Lung (tissue), 12 donors: ENCODE measurements around the gene PPARGC1A. TPM values are rescaled to one million over a fixed set of nuclear protein-coding genes. Genes with fewer than 3 reads are reported as not detected.

Source experiments
- ATAC-seq: fragments of 200-7000 bp; cut with Tn5 transposase; one replicate; pipeline ENCODE4 v1.9.1; 2020; ENCODE audit warnings: moderate number of reproducible peaks; ENCODE audit not compliant: insufficient read depth, low FRiP score
- DNase-seq, 3 donors: peaks; one replicate each; pipeline ENCODE4 v3.0.0-alpha.2; 2013 to 2017
- H3K27ac ChIP-seq, 2 donors: one replicate each; pipeline ENCODE4 v1.5.1; 2013; ENCODE audit warnings: mild to moderate bottlenecking in 2 of 2, moderate library complexity in 2 of 2, control low read depth in 1 of 2, inconsistent platforms in 1 of 2, low read depth in 1 of 2, low read length in 1 of 2
- H3K27me3 ChIP-seq, 3 donors: one replicate each; pipeline ENCODE4 v1.5.1; 2013; ENCODE audit warnings: low read length in 2 of 3; ENCODE audit not compliant: control insufficient read depth in 3 of 3, insufficient read depth in 3 of 3
- H3K36me3 ChIP-seq, 4 donors: one replicate each; pipeline ENCODE4 v1.5.1; 2013; ENCODE audit warnings: low read length in 4 of 4, mild to moderate bottlenecking in 1 of 4, moderate library complexity in 1 of 4; ENCODE audit not compliant: control insufficient read depth in 4 of 4, insufficient read depth in 4 of 4
- H3K4me1 ChIP-seq, 5 donors: one replicate each; pipeline ENCODE4 v1.5.1; 2013; ENCODE audit warnings: low read length in 5 of 5, mild to moderate bottlenecking in 2 of 5, moderate library complexity in 1 of 5; ENCODE audit not compliant: control insufficient read depth in 5 of 5, insufficient read depth in 5 of 5
- H3K4me3 ChIP-seq: one replicate; pipeline ENCODE4 v1.5.1; 2013; ENCODE audit warnings: mild to moderate bottlenecking, control low read depth, moderate library complexity
- H3K9ac ChIP-seq, 2 donors: one replicate each; pipeline ENCODE4 v1.5.1; 2013; ENCODE audit warnings: low read length in 2 of 2, control low read depth in 1 of 2; ENCODE audit not compliant: insufficient read depth in 1 of 2
- H3K9me3 ChIP-seq, 4 donors: one replicate each; pipeline ENCODE4 v1.5.1; 2013; ENCODE audit warnings: low read length in 3 of 4, mild to moderate bottlenecking in 1 of 4, moderate library complexity in 1 of 4; ENCODE audit not compliant: control insufficient read depth in 4 of 4, insufficient read depth in 3 of 4
- CTCF ChIP-seq: IDR thresholded peaks from 2 replicates; pipeline ENCODE4 v1.5.1; 2012; ENCODE audit warnings: mild to moderate bottlenecking; ENCODE audit errors: control extremely low read depth, extremely low read depth
- WGBS, 2 donors: extraction: QIAGEN DNeasy Blood & Tissue Kit; methylation state at CpG; one replicate each; pipeline ENCODE4 v1.1.7; 2013; 5-methylcytosine and 5-hydroxymethylcytosine counted together
- polyA plus RNA-seq, 2 donors: library from polyadenylated mRNA; stranded (reverse); fragments of 200-250 nt; gene quantifications; one replicate each; pipeline ENCODE4 v1.2.1, GENCODE V29; 2013
- total RNA-seq, 2 donors: library from RNA; depleted of rRNA in 1 of 2; stranded (reverse); fragments of >200 nt in 1 of 2; gene quantifications; one replicate each; pipeline ENCODE4 v1.2.1, GENCODE V29; 2014 to 2021
- donor health status: control.
- donor health status: control.
- donor health status: Bipolar disorder and iron deficiency.
- donor health status: healthy.
- donor health status: DM: yes; HTN: yes; CAD: no.

Gene PPARGC1A
- total and polyA plus RNA-seq, 4 donors: 1.1 to 17.9 (median 5.1) TPM

GRCh38 chr4:23838131-23838530, 51.7 kb downstream of the PPARGC1A start:
- WGBS, 2 donors: 77 to 91% methylated on average over 3 of the region's 3 CpGs
- no peak for DNase-seq
- no peak overlapping the region for H3K4me3 ChIP-seq
- peak overlapping the region in 1 of 2 donors; percentile 16 for H3K27ac ChIP-seq
- H3K27me3 ChIP-seq: no peaks in the 10 kb centered on the region
- no peak overlapping the region for H3K9ac ChIP-seq
- H3K36me3 ChIP-seq: no peaks in the 10 kb centered on the region
- no peak for ATAC-seq
- TF ChIP-seq CTCF: no peak
- H3K9me3 ChIP-seq: no peaks in the 10 kb centered on the region
- peaks cover 0 to 24% (median 0%) of the 10 kb centered on the region in 5 donors for H3K4me1 ChIP-seq

GRCh38 chr4:23837371-23837770, 52.5 kb downstream of the PPARGC1A start:
- no peaks in the 10 kb centered on the region for H3K27me3 ChIP-seq
- no peak overlapping the region for H3K4me3 ChIP-seq
- peaks cover 0 to 21% (median 0%) of the 10 kb centered on the region in 5 donors for H3K4me1 ChIP-seq
- no peak for TF ChIP-seq CTCF
- 55 to 76% methylated on average over 2 of the region's 2 CpGs for WGBS, 2 donors
- H3K27ac ChIP-seq: peak overlapping the region in 1 of 2 donors; percentile 1
- no peaks in the 10 kb centered on the region for H3K9me3 ChIP-seq
- DNase-seq (no peak), ATAC-seq (no peak)
- no peaks in the 10 kb centered on the region for H3K36me3 ChIP-seq
- H3K9ac ChIP-seq: no peak overlapping the region

GRCh38 chr4:23835774-23836478, 53.9 kb downstream of the PPARGC1A start:
- Histone ChIP-seq H3K27ac (peak overlapping the region in 1 of 2 donors; percentile 75), H3K4me1 (peaks cover 0 to 17% (median 0%) of the 10 kb centered on the region in 5 donors), H3K27me3 (no peaks in the 10 kb centered on the region), H3K4me3 (no peak overlapping the region), H3K9me3 (no peaks in the 10 kb centered on the region), H3K36me3 (no peaks in the 10 kb centered on the region), H3K9ac (no peak overlapping the region)
- 76 to 84% methylated on average over 8 of the region's 8 CpGs for WGBS, 2 donors
- ATAC-seq (no peak), DNase-seq (no peak)
- TF ChIP-seq CTCF: no peak
